ENCODE data around the gene MAP3K8.
"Not testable (repeated sequence)": the region's sequence is repeated elsewhere in the genome, so short reads cannot be mapped to it uniquely, and the experiment has no call there.

The MAP3K8 gene

DNA sequence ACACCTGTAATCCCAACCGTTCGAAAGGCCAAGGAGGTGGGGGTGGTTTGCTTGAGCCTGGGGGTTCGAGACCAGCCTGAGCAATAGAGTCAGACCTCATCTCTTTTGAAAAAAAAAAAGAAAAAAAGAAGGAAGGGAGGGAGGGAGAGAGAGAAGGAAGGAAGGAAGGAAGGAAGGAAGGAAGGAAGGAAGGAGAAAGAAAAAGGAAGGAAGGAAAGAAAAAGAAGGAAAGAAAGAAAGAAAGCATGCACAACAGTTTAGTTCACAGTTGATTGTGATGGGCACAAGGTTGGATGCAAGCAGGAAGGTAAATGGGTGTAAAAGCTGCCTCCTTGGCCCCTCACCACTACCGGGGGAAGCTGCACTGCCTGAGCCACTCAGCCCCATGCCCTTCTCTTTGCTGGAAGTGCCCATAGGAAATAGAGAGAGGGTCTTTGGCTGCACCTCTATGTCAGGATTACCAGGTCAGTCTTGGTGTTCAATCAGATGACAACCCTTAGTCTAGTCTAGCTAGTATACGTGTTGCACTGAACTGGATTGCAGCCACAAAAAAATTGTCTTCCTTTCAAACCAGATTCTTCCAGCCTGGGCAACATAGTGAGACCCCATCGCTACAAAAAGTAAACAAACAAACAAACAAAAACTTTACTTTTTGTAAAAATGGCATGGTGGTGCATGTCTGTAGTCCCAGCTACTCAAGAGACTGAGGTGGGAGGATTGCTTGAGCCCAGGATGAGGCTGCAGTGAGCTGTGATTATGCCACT is 20.0 kb downstream of the MAP3K8 start:
- no peak for DNase-seq

- no peak for DNase-seq
Observed at GRCh38 chr10:30454744-30455510, 20.9 kb downstream of the MAP3K8 start.

DNA sequence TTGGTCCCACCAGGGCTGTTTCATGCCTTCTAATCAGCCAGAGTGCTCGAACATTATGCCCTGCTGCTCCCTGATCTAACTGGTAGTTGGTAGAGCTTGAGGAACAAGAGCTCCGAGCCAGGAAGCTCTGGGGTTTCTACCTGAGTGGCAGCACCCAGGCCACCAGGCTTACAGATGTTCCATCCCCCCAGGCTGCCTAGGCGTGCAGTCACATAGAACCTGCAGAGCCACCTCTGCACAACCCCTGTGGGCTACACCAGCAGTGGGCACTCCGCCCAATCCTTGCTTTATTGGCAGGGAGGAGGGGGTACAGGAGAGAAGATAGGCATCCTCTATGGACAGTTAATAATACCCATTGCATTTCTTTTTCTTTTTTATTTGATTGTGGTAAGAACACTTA is 21.8 kb downstream of the MAP3K8 start:
- no peak for DNase-seq

DNA sequence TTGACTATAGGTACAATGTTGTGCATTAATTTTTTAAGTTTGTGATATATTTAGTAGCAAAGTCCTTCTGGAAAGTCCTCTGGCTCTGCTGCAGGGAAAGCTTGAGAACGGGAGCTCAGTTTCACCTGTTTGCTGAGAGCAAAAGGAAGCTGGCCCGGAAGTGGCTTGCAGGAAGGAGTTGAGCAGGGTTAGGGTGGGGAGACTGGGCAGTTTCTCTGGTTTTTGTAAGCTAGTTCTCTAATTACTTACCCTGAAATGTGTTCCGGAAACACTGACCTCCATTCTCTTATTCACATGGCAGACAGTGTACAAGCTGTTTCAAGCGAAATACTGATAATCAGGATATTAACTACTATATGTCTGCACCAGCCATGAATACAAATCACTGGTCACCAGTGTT is 22.3 kb downstream of the MAP3K8 start:
- DNase-seq, result no peak

DNA sequence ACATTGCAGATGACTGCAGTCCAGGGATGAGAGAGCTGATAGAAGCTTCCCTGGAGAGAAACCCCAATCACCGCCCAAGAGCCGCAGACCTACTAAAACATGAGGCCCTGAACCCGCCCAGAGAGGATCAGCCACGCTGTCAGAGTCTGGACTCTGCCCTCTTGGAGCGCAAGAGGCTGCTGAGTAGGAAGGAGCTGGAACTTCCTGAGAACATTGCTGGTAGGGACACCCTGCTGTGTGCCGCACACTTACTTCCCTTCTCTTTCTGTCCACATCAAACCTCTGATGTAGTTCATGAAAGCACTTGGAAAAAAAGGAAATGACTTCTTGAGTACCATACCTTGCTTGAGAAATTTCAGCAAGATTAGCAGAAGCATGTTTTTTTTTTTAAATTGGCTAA is 25.3 kb downstream of the MAP3K8 start:
- DNase-seq, result no peak

- DNase-seq, result no peak
Observed at GRCh38 chr10:30460121-30460520, 26.1 kb downstream of the MAP3K8 start.

- DNase-seq, result no peak
Observed at GRCh38 chr10:30462513-30462912, 28.5 kb downstream of the MAP3K8 start.

DNA sequence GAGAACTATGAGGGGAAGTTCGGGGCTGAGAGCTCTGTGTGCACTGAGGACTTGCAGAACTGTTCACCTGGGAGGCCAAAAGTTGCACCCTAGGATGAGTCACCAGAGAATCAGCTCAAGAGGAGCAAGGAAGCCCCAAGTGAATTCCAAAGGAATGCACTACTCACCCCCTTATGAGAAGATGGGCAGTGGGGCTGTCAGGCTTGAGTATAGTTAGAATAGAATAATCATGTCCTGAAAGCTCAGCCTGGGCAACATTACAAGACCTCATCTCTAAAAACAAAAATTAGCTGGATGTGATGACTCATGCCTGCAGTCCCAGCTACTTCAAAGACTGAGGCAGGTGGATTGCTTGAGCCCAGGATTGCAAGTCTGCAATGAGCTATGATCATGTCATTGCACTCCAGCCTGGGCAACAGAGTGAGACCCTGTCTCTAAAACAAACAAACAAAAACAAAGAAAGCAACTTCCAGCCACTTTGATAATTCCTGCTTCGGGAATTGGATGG is 30.0 kb downstream of the MAP3K8 start:
- no peak for DNase-seq

DNA sequence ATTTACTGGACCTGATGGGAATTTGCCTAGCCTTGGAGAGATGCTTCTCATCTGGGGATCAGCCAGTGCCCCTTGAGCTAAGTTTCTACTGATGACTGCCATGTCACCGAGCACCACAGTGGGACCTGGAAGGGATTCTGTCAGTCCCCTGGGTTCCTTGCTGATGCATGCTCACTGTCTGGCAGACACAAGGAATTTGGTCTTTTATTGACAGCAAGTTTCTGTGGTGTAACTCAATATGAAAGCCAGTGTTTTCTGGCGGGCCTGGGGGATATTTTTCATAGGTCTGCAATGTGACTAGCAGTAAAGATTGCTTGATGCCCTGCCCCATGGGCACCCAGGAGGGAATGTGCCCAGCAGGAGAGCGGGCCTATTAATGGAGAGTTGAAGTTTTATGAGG is 30.7 kb downstream of the MAP3K8 start:
- DNase-seq, result no peak

DNA sequence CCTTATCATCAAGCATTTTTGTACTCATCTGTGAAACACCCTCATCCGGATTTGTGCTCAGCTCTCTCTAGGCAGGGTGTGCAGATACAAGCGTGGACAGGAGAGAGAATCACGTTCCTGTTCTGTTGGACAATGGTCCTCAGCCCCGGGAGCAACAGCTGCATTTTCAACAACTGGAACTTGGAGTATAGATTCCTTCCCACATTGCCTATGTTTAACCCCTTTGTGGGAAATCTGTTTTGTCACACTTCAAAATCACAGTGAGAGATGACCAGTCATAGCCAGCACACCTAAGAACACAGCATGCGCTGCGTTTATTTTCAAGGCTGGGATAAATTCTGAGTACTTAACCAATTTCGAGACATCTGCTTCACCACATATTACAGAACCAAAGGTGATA is 32.5 kb downstream of the MAP3K8 start:
- DNase-seq, result no peak

- no peak for DNase-seq
Observed at GRCh38 chr10:30467651-30468338, 33.8 kb downstream of the MAP3K8 start.

- no peak for DNase-seq
Observed at GRCh38 chr10:30472414-30473155, 38.6 kb downstream of the MAP3K8 start.

GRCh38 chr10:30475515-30475914 is 41.5 kb downstream of the MAP3K8 start:
- not testable (repeated sequence) for DNase-seq

GRCh38 chr10:30476511-30477155 is 42.6 kb downstream of the MAP3K8 start:
- DNase-seq, result no peak

GRCh38 chr10:30479513-30479912 is 45.5 kb downstream of the MAP3K8 start:
- not testable (repeated sequence) for DNase-seq

DNA sequence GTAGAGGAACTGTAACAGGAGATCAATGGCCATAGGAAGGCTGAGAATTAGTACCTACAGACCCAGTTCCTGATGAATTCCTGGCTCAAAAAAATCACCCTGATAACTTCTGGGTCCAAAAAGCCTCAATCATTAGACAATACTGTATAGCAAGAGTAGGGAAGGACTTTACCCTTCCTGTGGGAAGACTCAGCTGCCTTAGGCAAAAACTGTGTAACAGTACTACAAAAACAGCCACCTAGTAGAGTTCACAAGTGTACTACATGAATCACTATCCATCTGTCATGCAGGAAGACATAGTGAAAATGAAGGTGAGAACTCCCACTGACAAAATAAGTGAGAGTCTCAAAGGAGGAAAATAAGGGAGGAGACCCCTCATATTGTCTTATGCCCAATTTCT is 47.6 kb downstream of the MAP3K8 start:
- no peak for DNase-seq

- no peak for DNase-seq
Observed at GRCh38 chr10:30488316-30488715, 54.3 kb downstream of the MAP3K8 start.

DNA sequence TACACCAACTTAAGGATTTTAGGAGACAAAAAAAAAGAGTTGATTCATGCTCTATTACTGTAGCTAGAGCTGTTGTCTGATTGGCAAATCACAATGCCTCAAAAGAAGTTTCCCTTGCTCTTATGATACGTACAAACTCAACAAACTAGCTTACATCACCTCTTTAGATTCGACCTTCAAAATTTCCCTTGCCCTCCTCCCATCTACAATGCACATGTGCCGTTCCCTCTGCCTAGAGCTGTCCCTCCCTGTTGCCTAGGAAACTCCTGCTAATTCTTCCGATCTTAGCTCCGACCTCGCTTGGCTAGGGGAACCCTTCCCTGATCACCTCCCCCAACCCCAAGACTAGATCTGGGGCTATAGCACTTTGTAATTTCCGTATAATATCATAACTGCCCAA is 55.4 kb downstream of the MAP3K8 start:
- no peak for DNase-seq

- no peak for DNase-seq
Observed at GRCh38 chr10:30490289-30491000, 56.5 kb downstream of the MAP3K8 start.

GRCh38 chr10:30491204-30491915 is 57.4 kb downstream of the MAP3K8 start:
- no peak for DNase-seq

All from effector CD8-positive, alpha-beta T cell (primary cell).